Measurements from ENCODE around the gene GRIK3. TPM values are rescaled to one million over a fixed set of nuclear protein-coding genes. Genes with fewer than 3 reads are reported as not detected.
A peak's percentile ranks its signal among the peaks of the same experiment; 100 is the strongest.

Gene GRIK3
- polyA plus RNA-seq, 6 donors from 2014 or later = 0.16 TPM; not detected in 5

- DNase-seq (no peak), ATAC-seq (ENCODE audit: low read depth in 2 of 2) (no peak)
- H3K27me3 Mint-ChIP-seq = peaks cover 63 to 88% (median 77%) of the 10 kb centered on the region in 3 donors
- peaks cover 6% of the 10 kb centered on the region in 2 donors for H3K36me3 Mint-ChIP-seq
- H3K4me3 Mint-ChIP-seq = peak overlapping the region in 1 of 8 donors; percentile 25
- peaks cover 17 to 22% (median 22%) of the 10 kb centered on the region in 3 donors for H3K4me1 Mint-ChIP-seq
- no peak overlapping the region for H3K27ac Mint-ChIP-seq
- H3K9me3 Mint-ChIP-seq = peaks cover 0 to 8% (median 0%) of the 10 kb centered on the region in 7 donors
These were observed 4.1 kb upstream of the GRIK3 start for GRCh38 chr1:37038227-37039093.

GRCh38 chr1:37037690-37038089 is 3.4 kb upstream of the GRIK3 start:
- Mint-ChIP-seq H3K4me1 (peaks cover 17 to 23% (median 22%) of the 10 kb centered on the region in 3 donors), H3K27me3 (peaks cover 58 to 83% (median 69%) of the 10 kb centered on the region in 3 donors), H3K27ac (no peak overlapping the region), H3K36me3 (peaks cover 6% of the 10 kb centered on the region in 2 donors), H3K4me3 (peak overlapping the region in 1 of 8 donors; percentile 80), H3K9me3 (peaks cover 0 to 8% (median 0%) of the 10 kb centered on the region in 7 donors)
- ATAC-seq (ENCODE audit: low read depth in 2 of 2) (no peak), DNase-seq (no peak)

- peaks cover 17 to 24% (median 22%) of the 10 kb centered on the region in 3 donors for H3K4me1 Mint-ChIP-seq
- peaks cover 0 to 8% (median 0%) of the 10 kb centered on the region in 7 donors for H3K9me3 Mint-ChIP-seq
- H3K4me3 Mint-ChIP-seq = peak overlapping the region in 6 of 8 donors; percentile 41 to 90 (median 78)
- H3K27me3 Mint-ChIP-seq = peaks cover 60 to 84% (median 74%) of the 10 kb centered on the region in 3 donors
- H3K27ac Mint-ChIP-seq = no peak overlapping the region
- DNase-seq (no peak), ATAC-seq (ENCODE audit: low read depth in 2 of 2) (no peak)
- peaks cover 6% of the 10 kb centered on the region in 2 donors for H3K36me3 Mint-ChIP-seq
These were observed 2.3 kb upstream of the GRIK3 start for GRCh38 chr1:37036667-37037053.

- DNase-seq (peak; percentile 41), ATAC-seq (ENCODE audit: low read depth in 2 of 2) (peak; percentile 75 to 85)
- Mint-ChIP-seq H3K27ac (peak overlapping the region in 2 of 6 donors; percentile 56 to 78), H3K9me3 (peaks cover 0 to 8% (median 0%) of the 10 kb centered on the region in 7 donors), H3K27me3 (peaks cover 59 to 84% (median 74%) of the 10 kb centered on the region in 3 donors), H3K4me1 (peaks cover 17 to 24% (median 22%) of the 10 kb centered on the region in 3 donors), H3K36me3 (peaks cover 6% of the 10 kb centered on the region in 2 donors), H3K4me3 (peak overlapping the region; percentile 29 to 90 (median 75))
These were observed 1.7 kb upstream of the GRIK3 start for GRCh38 chr1:37035796-37036666.

- ATAC-seq (ENCODE audit: low read depth in 2 of 2) (no peak), DNase-seq (no peak)
- Mint-ChIP-seq H3K27me3 (peaks cover 53 to 84% (median 74%) of the 10 kb centered on the region in 3 donors), H3K27ac (peak overlapping the region in 1 of 6 donors; percentile 53), H3K36me3 (peaks cover 6% of the 10 kb centered on the region in 2 donors), H3K4me1 (peaks cover 23 to 28% (median 26%) of the 10 kb centered on the region in 3 donors), H3K9me3 (peaks cover 0 to 8% (median 0%) of the 10 kb centered on the region in 7 donors), H3K4me3 (peak overlapping the region in 7 of 8 donors; percentile 22 to 90 (median 75))
These were observed 838 bp upstream of the GRIK3 start for GRCh38 chr1:37035014-37035691.

- peaks cover 26 to 42% (median 32%) of the 10 kb centered on the region in 3 donors for H3K4me1 Mint-ChIP-seq
- H3K9me3 Mint-ChIP-seq = peaks cover 0 to 3% (median 0%) of the 10 kb centered on the region in 7 donors
- no peak for ATAC-seq (ENCODE audit: low read depth in 2 of 2)
- DNase-seq = no peak
- peak overlapping the region in 3 of 8 donors; percentile 32 to 74 (median 42) for H3K4me3 Mint-ChIP-seq
- peaks cover 0 to 6% of the 10 kb centered on the region in 2 donors for H3K36me3 Mint-ChIP-seq
- H3K27me3 Mint-ChIP-seq = peaks cover 47 to 82% (median 61%) of the 10 kb centered on the region in 3 donors
- H3K27ac Mint-ChIP-seq = peak overlapping the region in 1 of 6 donors; percentile 47
These were observed 787 bp downstream of the GRIK3 start for GRCh38 chr1:37033355-37034101.

GRCh38 chr1:37032660-37033354 is 1.5 kb downstream of the GRIK3 start:
- Mint-ChIP-seq H3K4me1 (peaks cover 26 to 42% (median 32%) of the 10 kb centered on the region in 3 donors), H3K27me3 (peaks cover 44 to 79% (median 66%) of the 10 kb centered on the region in 3 donors), H3K36me3 (peaks cover 0 to 6% of the 10 kb centered on the region in 2 donors), H3K9me3 (peaks cover 0 to 4% (median 0%) of the 10 kb centered on the region in 7 donors), H3K4me3 (peak overlapping the region in 2 of 8 donors; percentile 49 to 50), H3K27ac (no peak overlapping the region)
- ATAC-seq (ENCODE audit: low read depth in 2 of 2) (no peak), DNase-seq (no peak)

GRCh38 chr1:37031871-37032270 is 2.4 kb downstream of the GRIK3 start:
- DNase-seq (no peak), ATAC-seq (ENCODE audit: low read depth in 2 of 2) (no peak)
- peaks cover 0 to 6% of the 10 kb centered on the region in 2 donors for H3K36me3 Mint-ChIP-seq
- H3K4me3 Mint-ChIP-seq = no peak overlapping the region
- peaks cover 19 to 37% (median 32%) of the 10 kb centered on the region in 3 donors for H3K4me1 Mint-ChIP-seq
- peaks cover 41 to 80% (median 67%) of the 10 kb centered on the region in 3 donors for H3K27me3 Mint-ChIP-seq
- peaks cover 0 to 4% (median 0%) of the 10 kb centered on the region in 7 donors for H3K9me3 Mint-ChIP-seq
- H3K27ac Mint-ChIP-seq = peak overlapping the region in 1 of 6 donors; percentile 47

- Mint-ChIP-seq H3K9me3 (peaks cover 0 to 4% (median 0%) of the 10 kb centered on the region in 7 donors), H3K27ac (no peak overlapping the region), H3K4me3 (peak overlapping the region in 2 of 8 donors; percentile 22 to 55), H3K27me3 (peaks cover 44 to 82% (median 69%) of the 10 kb centered on the region in 3 donors), H3K4me1 (peaks cover 18 to 36% (median 31%) of the 10 kb centered on the region in 3 donors), H3K36me3 (peaks cover 0 to 5% of the 10 kb centered on the region in 2 donors)
- DNase-seq = no peak
- no peak for ATAC-seq (ENCODE audit: low read depth in 2 of 2)
These were observed 2.9 kb downstream of the GRIK3 start for GRCh38 chr1:37031429-37031828.

GRCh38 chr1:37028981-37029617 is 5.2 kb downstream of the GRIK3 start:
- ATAC-seq (ENCODE audit: low read depth in 2 of 2) (peak; percentile 37 to 56), DNase-seq (no peak)
- Mint-ChIP-seq H3K4me1 (peaks cover 3 to 20% (median 15%) of the 10 kb centered on the region in 3 donors), H3K9me3 (peaks cover 0 to 2% (median 0%) of the 10 kb centered on the region in 7 donors), H3K27me3 (peaks cover 39 to 73% (median 46%) of the 10 kb centered on the region in 3 donors), H3K36me3 (no peaks in the 10 kb centered on the region), H3K4me3 (peak overlapping the region in 2 of 8 donors; percentile 5 to 53), H3K27ac (no peak overlapping the region)

GRCh38 chr1:37021502-37021901 is 12.8 kb downstream of the GRIK3 start:
- peaks cover 0 to 5% of the 10 kb centered on the region in 2 donors for H3K36me3 Mint-ChIP-seq
- peaks cover 0 to 8% (median 0%) of the 10 kb centered on the region in 7 donors for H3K9me3 Mint-ChIP-seq
- H3K4me3 Mint-ChIP-seq = no peak overlapping the region
- H3K27me3 Mint-ChIP-seq = peaks cover 29 to 62% (median 62%) of the 10 kb centered on the region in 3 donors
- DNase-seq (no peak), ATAC-seq (ENCODE audit: low read depth in 2 of 2) (no peak)
- no peak overlapping the region for H3K27ac Mint-ChIP-seq
- H3K4me1 Mint-ChIP-seq = no peaks in the 10 kb centered on the region

Measured in naive B cell (primary cell).